ENCODE measurements around the gene PER2. TPM values are rescaled to one million over a fixed set of nuclear protein-coding genes. Genes with fewer than 3 reads are reported as not detected.

PER2 gene
- total and polyA plus RNA-seq, 9 of the 15 experiments (the other 6 are each of a cell fraction or from before 2014, with no cell fraction given), result 1.1 to 10.3 (median 2.9) TPM

DNA sequence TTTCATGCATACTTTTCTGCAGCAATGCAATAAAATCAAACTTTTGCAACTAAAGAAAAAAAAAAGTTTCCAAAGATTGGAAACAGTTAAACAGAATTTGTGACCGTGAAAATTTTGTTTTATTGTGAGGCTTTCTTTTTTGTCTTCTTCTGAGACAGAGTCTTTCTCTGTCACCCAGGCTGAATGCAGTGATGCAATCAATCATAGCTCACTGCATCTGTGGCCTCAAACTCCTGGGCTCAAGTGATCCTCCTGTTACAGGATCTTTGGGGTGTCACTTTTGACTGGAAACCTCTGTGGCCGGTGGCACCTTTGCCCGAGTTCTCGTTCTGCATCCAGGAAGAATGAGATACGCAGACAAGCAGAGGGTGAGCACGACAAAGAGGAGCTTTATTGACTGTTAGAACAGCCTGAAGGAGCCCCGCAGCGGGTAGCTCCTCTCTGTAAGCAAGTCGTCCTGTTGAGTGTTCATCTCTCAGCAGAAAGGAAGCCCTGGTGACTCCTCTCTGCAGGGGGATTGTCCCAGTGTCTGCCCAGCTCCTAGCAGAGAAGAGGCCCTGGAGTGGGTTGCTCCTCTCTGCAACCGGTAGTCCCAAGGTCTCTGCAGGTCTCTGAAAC, 68.0 kb downstream of the PER2 start (continued):
- TF ChIP-seq GABPB1 (CRISPR knock-in tag; IDR thresholded peaks at IDR 0.05), result no peak
- TF ChIP-seq, protein P1, sequence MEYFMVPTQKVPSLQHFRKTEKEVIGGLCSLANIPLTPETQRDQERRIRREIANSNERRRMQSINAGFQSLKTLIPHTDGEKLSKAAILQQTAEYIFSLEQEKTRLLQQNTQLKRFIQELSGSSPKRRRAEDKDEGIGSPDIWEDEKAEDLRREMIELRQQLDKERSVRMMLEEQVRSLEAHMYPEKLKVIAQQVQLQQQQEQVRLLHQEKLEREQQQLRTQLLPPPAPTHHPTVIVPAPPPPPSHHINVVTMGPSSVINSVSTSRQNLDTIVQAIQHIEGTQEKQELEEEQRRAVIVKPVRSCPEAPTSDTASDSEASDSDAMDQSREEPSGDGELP (CRISPR knock-in tag; IDR thresholded peaks at IDR 0.05; ENCODE audit: borderline replicate concordance), result no peak
- TF ChIP-seq ZFP1 (CRISPR knock-in tag; IDR thresholded peaks at IDR 0.05), result no peak
- no peak for TF ChIP-seq BRD9 (IDR thresholded peaks at IDR 0.05; ENCODE audit: low read depth, partially characterized antibody)
- no peak for TF ChIP-seq NFIC (IDR thresholded peaks at IDR 0.05)
- TF ChIP-seq, protein P2, sequence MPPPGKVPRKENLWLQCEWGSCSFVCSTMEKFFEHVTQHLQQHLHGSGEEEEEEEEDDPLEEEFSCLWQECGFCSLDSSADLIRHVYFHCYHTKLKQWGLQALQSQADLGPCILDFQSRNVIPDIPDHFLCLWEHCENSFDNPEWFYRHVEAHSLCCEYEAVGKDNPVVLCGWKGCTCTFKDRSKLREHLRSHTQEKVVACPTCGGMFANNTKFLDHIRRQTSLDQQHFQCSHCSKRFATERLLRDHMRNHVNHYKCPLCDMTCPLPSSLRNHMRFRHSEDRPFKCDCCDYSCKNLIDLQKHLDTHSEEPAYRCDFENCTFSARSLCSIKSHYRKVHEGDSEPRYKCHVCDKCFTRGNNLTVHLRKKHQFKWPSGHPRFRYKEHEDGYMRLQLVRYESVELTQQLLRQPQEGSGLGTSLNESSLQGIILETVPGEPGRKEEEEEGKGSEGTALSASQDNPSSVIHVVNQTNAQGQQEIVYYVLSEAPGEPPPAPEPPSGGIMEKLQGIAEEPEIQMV (tag; conservative IDR thresholded peaks at IDR 0.05; ENCODE audit: low read depth), result no peak
- no peak for TF ChIP-seq CEBPG (CRISPR knock-in tag; IDR thresholded peaks at IDR 0.05)
- TF ChIP-seq CEBPG (tag; conservative IDR thresholded peaks at IDR 0.05 in 1 of 2, IDR thresholded peaks at IDR 0.05 in 1 of 2), result 0 out of 4 replicates have a peak, but pooled peaks of 1 of the 2 experiments have one; percentile 20
- peak; percentile 33; the same call in 1 of the 2 replicates for TF ChIP-seq CEBPB (tag; IDR thresholded peaks at IDR 0.05)
- TF ChIP-seq MTF1 (CRISPR knock-in tag; IDR thresholded peaks at IDR 0.05; ENCODE audit: borderline replicate concordance), result no peak

Measured in K562 (cell line).